ENCODE results near the gene CD84.
"Not testable (repeated sequence)": the region's sequence is repeated elsewhere in the genome, so short reads cannot be mapped to it uniquely, and the experiment has no call there.

CD84 gene

GRCh38 chr1:160534823-160535605 lies 44.3 kb downstream of the CD84 start:
- no peak for DNase-seq (ENCODE audit: low read depth)
- no peak for TF ChIP-seq CTCF (IDR thresholded peaks at IDR 0.05; ENCODE audit: low read length, missing control alignments)
- H3K4me3 ChIP-seq (replicated peaks; ENCODE audit: low read depth, low read length), result no peak overlapping the region

- not testable (repeated sequence) for DNase-seq (ENCODE audit: low read depth); H3K4me3 ChIP-seq (replicated peaks; ENCODE audit: low read depth, low read length)
Measured at GRCh38 chr1:160532557-160532813, 46.8 kb downstream of the CD84 start.

GRCh38 chr1:160531809-160532556 lies 47.3 kb downstream of the CD84 start:
- DNase-seq (ENCODE audit: low read depth); H3K4me3 ChIP-seq (replicated peaks; ENCODE audit: low read depth, low read length): not testable (repeated sequence)

GRCh38 chr1:160529401-160529952 lies 49.8 kb downstream of the CD84 start:
- H3K4me3 ChIP-seq (replicated peaks; ENCODE audit: low read depth, low read length); DNase-seq (ENCODE audit: low read depth): not testable (repeated sequence)

- not testable (repeated sequence) for H3K4me3 ChIP-seq (replicated peaks; ENCODE audit: low read depth, low read length); DNase-seq (ENCODE audit: low read depth)
Measured at GRCh38 chr1:160523789-160524188, 55.5 kb downstream of the CD84 start.

- H3K4me3 ChIP-seq (replicated peaks; ENCODE audit: low read depth, low read length), result no peak within 1 kb of the TSS
- TF ChIP-seq CTCF (IDR thresholded peaks at IDR 0.05; ENCODE audit: low read length, missing control alignments), result no peak
- no peak for DNase-seq (ENCODE audit: low read depth)
Measured at GRCh38 chr1:160522622-160523345, 56.5 kb downstream of the CD84 start, which contains the start of gene SLAMF6. Gene SLAMF6 (minus strand): TSS chr1:160523255. CDS start chr1:160523192, 63 bp downstream.

- no peak for DNase-seq (ENCODE audit: low read depth)
- TF ChIP-seq CTCF (IDR thresholded peaks at IDR 0.05; ENCODE audit: low read length, missing control alignments), result no peak
- H3K4me3 ChIP-seq (replicated peaks; ENCODE audit: low read depth, low read length), result no peak overlapping the region
Measured at GRCh38 chr1:160522136-160522535, 57.2 kb downstream of the CD84 start.

GRCh38 chr1:160521554-160521953 lies 57.7 kb downstream of the CD84 start:
- no peak for DNase-seq (ENCODE audit: low read depth)
- TF ChIP-seq CTCF (IDR thresholded peaks at IDR 0.05; ENCODE audit: low read length, missing control alignments), result no peak
- H3K4me3 ChIP-seq (replicated peaks; ENCODE audit: low read depth, low read length), result no peak overlapping the region
